Motor neuron (in vitro differentiated cells): Measurements from ENCODE around the gene PTPN20. TPM values are rescaled to one million over a fixed set of nuclear protein-coding genes. Genes with fewer than 3 reads are reported as not detected.
A peak's percentile ranks its signal among the peaks of the same experiment; 100 is the strongest.
"Not testable (repeated sequence)": the region's sequence is repeated elsewhere in the genome, so short reads cannot be mapped to it uniquely, and the experiment has no call there.

Experiments used
- ATAC-seq, 8 experiments: fragments of 200-7000 bp; cut with Tn5 transposase; replicated peaks in 6 of 8; 2 replicates each; pipeline ENCODE4 v1.8.0; 2021; ENCODE audit warnings: mild to moderate bottlenecking in 8 of 8, moderate library complexity in 8 of 8
- H3K27ac ChIP-seq, 2 donors: fragments of 250-450 bp; sonication (Bioruptor Pico); 2 replicates each; pipeline ENCODE4 v1.9.0; 2021; ENCODE audit warnings: antibody characterized with exemption in 2 of 2, mild to moderate bottlenecking in 2 of 2, moderate library complexity in 1 of 2
- H3K4me1 ChIP-seq, 2 donors: fragments of 250-450 bp; sonication (Bioruptor Pico); replicated peaks in 1 of 2; 2 replicates each; pipeline ENCODE4 v1.6.1; 2021; ENCODE audit warnings: antibody characterized with exemption in 2 of 2, mild to moderate bottlenecking in 2 of 2, moderate library complexity in 1 of 2
- H3K4me3 ChIP-seq, 5 donors: fragments of 250-450 bp; sonication (Bioruptor Pico); 2 replicates each; pipeline ENCODE4 v1.9.0; 2021; ENCODE audit warnings: antibody characterized with exemption in 5 of 5, mild to moderate bottlenecking in 5 of 5, moderate library complexity in 4 of 5
- WGBS, 10 experiments: fragments of 450-650 bp; shearing (Covaris generic); methylation state at CpG; one replicate each; pipeline ENCODE4 v1.0.0; 2022; 5-methylcytosine and 5-hydroxymethylcytosine counted together
- in situ Hi-C, 9 experiments: fragments of 400-800 bp; cut with MboI; loops; one replicate each; pipeline ENCODE4 v1.15.0; 2021; ENCODE audit warnings: low sequenced_read_pairs in 9 of 9, low pct_unique_long_range_greater_than_20kb in 2 of 9; ENCODE audit not compliant: unreplicated experiment in 9 of 9
- total RNA-seq, 8 experiments: library from RNA; unstranded; fragments of 300-600 nt; gene quantifications; 2 replicates each; pipeline versions ENCODE4 v1.2.3 to v1.2.4, GENCODE V29; 2022

The PTPN20 gene
- total RNA-seq, 8 experiments from 2014 or later = 0.71 to 1.1 TPM; not detected in 6

DNA sequence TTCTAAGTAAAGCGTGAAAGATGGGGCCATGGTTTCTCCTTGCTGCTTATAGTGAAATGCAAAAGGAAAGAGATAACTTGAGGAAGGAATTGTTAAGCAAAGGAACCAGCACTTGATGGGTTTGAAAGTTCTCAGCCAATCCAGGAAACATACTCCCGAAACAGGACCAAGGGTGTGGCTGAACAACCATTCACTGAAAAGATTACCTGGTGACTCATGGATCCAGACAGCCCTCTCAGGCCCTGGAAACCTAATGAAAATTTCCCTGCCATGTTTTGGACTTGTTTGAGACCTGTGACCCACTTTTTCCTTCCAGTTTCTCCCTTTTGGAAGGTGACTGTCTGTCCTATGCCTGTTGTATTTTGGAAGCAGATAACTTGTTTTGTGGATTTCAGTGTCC lies 11.3 kb downstream of the PTPN20 start:
- ATAC-seq = peak in 1 of 8 experiments; percentile 36
- H3K4me1 ChIP-seq, in situ Hi-C loops, H3K27ac ChIP-seq, H3K4me3 ChIP-seq: not testable (repeated sequence)
- no CpG with 5 or more reads among the region's 2 CpGs for WGBS, 10 experiments

DNA sequence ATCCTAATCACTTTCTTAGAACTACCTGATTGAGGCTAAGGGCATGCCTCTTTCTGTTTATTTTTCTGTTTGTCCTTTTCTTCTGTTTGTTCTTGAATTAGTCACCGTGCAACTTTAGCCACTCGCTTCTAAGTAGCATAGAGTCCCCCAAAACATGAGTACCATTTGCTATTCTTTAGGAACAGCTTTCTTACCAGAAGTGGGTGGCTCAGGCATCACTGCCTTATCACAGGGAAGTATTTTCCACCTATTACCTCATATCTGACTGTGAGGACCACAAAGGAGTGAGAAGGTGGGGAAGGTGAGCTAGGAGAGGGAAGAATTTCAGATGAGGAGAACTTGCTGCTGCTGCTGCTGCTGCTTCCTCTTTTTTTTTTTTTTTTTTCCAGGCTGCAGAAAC lies 13.9 kb downstream of the PTPN20 start:
- ATAC-seq, H3K27ac ChIP-seq, H3K4me1 ChIP-seq, in situ Hi-C loops, H3K4me3 ChIP-seq: not testable (repeated sequence)
- WGBS, 10 experiments = no CpG with 5 or more reads among the region's 2 CpGs

DNA sequence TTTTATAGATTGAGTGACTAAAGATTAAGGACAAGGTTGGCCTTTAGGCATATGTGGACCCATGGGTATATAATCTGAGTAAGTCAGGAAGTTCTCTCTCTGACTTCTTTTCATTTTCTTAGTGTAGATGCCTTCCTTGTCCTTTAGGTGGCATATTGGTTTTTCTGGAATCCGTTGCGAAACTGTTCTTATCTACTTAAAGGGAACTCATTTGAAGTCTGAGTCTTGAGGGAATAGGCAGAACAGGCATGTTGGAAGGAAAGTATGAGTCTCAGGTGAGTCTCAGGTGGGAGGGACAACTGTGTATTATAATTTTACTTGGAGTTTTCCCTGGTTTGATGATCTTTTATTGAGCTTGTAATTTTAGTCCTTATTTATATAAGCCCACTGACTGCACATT lies 14.6 kb downstream of the PTPN20 start:
- H3K4me3 ChIP-seq, H3K27ac ChIP-seq, H3K4me1 ChIP-seq, in situ Hi-C loops: not testable (repeated sequence)
- no CpG with 5 or more reads among the region's 2 CpGs for WGBS, 10 experiments
- ATAC-seq = peak in 3 of 8 experiments; percentile 63 to 79 (median 70)

- H3K4me3 ChIP-seq, H3K4me1 ChIP-seq, ATAC-seq, in situ Hi-C loops, H3K27ac ChIP-seq: not testable (repeated sequence)
Measured at GRCh38 chr10:46928810-46929209, 17.6 kb downstream of the PTPN20 start.

- WGBS, 10 experiments = no CpG with 5 or more reads among the region's 1 CpG
- in situ Hi-C loops, H3K27ac ChIP-seq, H3K4me3 ChIP-seq, ATAC-seq, H3K4me1 ChIP-seq: not testable (repeated sequence)
Measured at GRCh38 chr10:46932383-46932782, 21.2 kb downstream of the PTPN20 start.

DNA sequence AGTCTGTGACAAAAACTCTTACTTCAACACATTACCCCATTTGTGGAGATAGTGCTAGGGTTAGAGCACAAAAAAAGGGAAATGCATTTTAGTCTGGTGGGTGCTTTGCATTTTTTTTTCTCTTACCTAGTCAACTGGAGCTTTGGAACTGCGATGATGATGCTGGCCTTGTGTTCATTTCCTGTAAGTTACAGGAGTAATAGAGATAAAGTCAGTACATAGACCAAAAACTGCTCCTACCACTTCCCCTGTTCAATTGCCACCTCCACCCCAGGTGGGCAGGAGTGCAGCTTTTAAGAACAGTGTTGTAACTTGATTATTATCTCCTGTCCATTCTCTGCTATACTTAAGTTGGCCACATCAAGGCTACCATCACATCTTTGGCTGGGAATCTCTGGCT lies 29.9 kb downstream of the PTPN20 start:
- in situ Hi-C loops, ATAC-seq, H3K4me1 ChIP-seq, H3K4me3 ChIP-seq, H3K27ac ChIP-seq: not testable (repeated sequence)
- WGBS, 10 experiments = no CpG with 5 or more reads among the region's 1 CpG

DNA sequence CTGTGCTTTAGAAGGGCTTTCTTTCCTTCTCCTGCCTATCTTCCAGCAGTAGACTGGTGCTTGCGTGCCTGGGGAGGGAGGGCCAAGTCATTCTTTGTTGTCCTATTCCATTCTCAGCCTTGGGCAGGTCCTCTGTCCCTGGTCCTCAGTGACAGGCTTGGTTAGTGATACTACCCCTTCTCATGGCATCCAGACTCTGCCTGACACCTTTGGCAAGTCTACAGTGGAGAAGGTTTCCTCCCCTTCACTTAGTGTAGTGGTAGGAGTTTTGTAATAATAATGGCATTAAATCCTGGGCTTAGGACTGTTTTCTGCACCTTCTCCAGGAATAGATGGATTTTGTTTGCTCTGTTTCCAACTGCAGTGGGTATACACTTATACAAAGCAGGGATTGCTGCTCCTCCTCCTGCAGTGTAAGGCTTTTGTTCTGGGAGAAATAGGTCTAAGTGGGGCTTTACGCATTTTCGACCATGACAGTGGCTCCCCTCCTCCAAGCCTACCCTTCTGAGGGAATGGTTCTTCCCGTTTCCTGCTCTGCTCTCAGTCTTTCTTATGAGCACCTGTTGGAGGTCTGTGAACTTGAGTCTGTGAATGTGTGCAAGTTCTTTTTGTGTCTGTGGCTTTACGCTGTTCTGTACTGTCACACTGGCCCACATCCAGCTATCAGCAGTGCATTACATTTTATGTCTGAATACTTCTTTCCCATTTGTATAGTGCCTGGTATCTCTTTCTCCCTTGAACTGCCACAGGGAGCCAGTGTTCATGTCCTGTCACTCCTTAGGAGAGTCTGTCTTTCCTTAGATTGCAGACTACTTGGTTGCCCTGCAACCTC lies 37.7 kb downstream of the PTPN20 start:
- in situ Hi-C loops, H3K4me1 ChIP-seq, H3K4me3 ChIP-seq, H3K27ac ChIP-seq: not testable (repeated sequence)
- 100% methylated on average over 1 of the region's 5 CpGs; no CpG with 5 or more reads in 9 of the 10 experiments for WGBS, 10 experiments
- ATAC-seq = peak in 5 of 8 experiments; percentile 33 to 60 (median 55)

DNA sequence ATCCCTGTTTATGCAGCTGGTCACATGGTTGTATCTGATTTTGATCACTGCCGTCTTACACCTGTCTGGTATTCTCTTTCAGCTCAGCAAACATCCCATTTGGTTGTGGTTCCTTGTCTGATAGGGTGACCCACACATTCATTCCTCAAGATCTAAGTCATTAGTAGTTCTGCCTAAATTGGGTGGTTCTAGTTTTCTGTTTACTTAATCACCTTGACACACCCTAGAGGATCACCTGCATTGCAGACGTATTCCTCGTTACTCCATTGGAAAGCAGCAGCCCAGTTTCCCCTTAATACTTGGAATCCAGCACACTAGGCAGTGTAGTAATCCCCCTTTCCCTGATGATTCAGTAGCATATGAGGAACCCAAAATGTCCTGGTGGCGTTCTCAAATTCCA lies 41.3 kb downstream of the PTPN20 start:
- no CpG with 5 or more reads among the region's 4 CpGs for WGBS, 10 experiments
- in situ Hi-C loops, H3K4me1 ChIP-seq: not testable (repeated sequence)

DNA sequence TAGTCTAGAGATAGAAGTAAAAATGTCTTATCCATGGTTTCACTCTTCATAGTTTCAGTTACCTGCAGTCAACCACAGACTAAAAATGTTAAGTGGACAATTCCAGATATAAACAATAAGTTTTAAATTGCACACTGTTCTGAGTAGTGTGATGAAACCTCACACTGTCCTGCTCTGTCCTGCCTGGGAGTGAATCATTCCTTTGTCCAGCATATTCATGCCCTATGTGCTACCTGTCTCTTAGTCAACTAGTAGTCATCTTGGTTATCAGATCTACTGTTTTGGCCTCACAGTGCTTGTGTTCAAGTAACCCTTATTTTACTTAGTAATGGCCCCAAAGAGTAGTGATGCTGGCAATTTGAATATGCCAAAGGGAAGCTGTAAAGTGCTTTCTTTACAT lies 49.5 kb downstream of the PTPN20 start:
- ATAC-seq = peak in 1 of 8 experiments; percentile 28
- H3K4me1 ChIP-seq = not testable (repeated sequence)

More for the DNA sequence above, 41.3 kb downstream of the PTPN20 start:
- ATAC-seq, H3K4me3 ChIP-seq, H3K27ac ChIP-seq: not testable (repeated sequence)

GRCh38 chr10:46963356-46963755 lies 52.1 kb downstream of the PTPN20 start:
- H3K4me1 ChIP-seq, ATAC-seq, in situ Hi-C loops, H3K27ac ChIP-seq, H3K4me3 ChIP-seq: not testable (repeated sequence)
- WGBS, 10 experiments = 29% methylated on average over 1 of the region's 2 CpGs; no CpG with 5 or more reads in 9 of the 10 experiments

More for the DNA sequence above, 49.5 kb downstream of the PTPN20 start:
- in situ Hi-C loops, H3K27ac ChIP-seq, H3K4me3 ChIP-seq: not testable (repeated sequence)

DNA sequence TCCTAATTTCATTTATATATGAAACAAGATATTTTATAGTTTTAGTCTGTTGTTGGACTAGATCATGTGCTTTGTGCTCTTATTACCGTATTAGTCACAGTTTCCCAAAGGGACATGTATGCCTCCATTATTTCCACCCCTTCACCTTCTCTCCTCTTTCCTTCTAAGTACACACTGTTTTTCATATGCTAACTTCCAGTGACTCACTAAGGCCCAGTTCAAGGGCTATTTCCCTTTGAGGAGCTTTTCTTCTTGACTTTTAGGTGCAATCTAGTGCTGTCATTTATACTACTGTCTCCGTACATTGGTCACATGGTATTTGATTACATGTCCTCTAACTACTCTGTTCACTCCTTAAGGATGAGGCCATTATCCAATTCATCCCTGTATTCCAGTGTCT lies 55.8 kb downstream of the PTPN20 start:
- in situ Hi-C loops = not testable (repeated sequence)
- ATAC-seq = peak in 6 of 8 experiments; percentile 28 to 61 (median 48)

GRCh38 chr10:46980223-46980622 lies 69.0 kb downstream of the PTPN20 start:
- H3K4me1 ChIP-seq, ATAC-seq, H3K4me3 ChIP-seq, in situ Hi-C loops, H3K27ac ChIP-seq: not testable (repeated sequence)
- no CpG with 5 or more reads among the region's 2 CpGs for WGBS, 10 experiments

More for the DNA sequence above, 55.8 kb downstream of the PTPN20 start:
- H3K27ac ChIP-seq, H3K4me1 ChIP-seq, H3K4me3 ChIP-seq: not testable (repeated sequence)
- WGBS, 10 experiments = no CpG with 5 or more reads among the region's 2 CpGs

DNA sequence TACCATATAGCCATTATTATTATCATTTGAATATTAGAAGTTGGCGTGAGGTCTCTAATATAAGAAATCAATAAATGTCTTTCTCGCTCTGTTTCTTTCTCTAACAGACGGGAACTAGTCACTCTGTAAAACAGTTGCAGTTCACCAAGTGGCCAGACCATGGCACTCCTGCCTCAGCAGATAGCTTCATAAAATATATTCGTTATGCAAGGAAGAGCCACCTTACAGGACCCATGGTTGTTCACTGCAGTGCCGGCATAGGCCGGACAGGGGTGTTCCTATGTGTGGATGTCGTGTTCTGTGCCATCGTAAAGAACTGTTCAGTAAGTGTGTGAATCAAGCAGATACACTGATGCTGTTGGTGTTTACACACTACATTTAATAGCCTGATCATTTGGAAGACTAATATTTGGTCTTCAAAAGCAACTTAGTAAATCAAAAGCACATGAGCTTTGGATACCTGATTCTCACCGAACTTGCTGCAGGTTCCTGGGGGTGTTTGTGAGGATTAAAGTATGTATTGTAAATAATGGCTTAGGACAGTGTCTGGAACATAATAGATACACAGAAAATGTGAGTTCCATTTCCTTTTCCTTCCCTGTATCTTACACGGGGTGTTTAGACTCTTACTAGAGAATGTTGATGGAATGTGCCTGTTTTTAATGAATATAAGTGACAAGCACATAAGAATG lies 76.2 kb downstream of the PTPN20 start:
- no CpG with 5 or more reads among the region's 10 CpGs for WGBS, 10 experiments
- H3K27ac ChIP-seq, H3K4me3 ChIP-seq, in situ Hi-C loops, H3K4me1 ChIP-seq: not testable (repeated sequence)
- peak; percentile 99 to 100 (median 100) for ATAC-seq
